Measurements from ENCODE around the gene MSL2. TPM values are rescaled to one million over a fixed set of nuclear protein-coding genes. Genes with fewer than 3 reads are reported as not detected.
"Not testable (repeated sequence)": the region's sequence is repeated elsewhere in the genome, so short reads cannot be mapped to it uniquely, and the experiment has no call there.

MSL2 gene
- total RNA-seq, 1 donor from 2014 or later, result 7.4 TPM

GRCh38 chr3:136186344-136186743 is 9.8 kb downstream of the MSL2 start:
- TF ChIP-seq CTCF (IDR thresholded peaks at IDR 0.05; ENCODE audit: insufficient read depth, low read length, severe bottlenecking), result no peak

GRCh38 chr3:136184703-136185102 is 11.4 kb downstream of the MSL2 start:
- FAIRE-seq (no peak), DNase-seq (ENCODE audit: low read depth) (no peak)
- Histone ChIP-seq H3K4me3 (ENCODE audit: low read depth, low read length) (no peak overlapping the region), H3K27me3 (ENCODE audit: control insufficient read depth, insufficient read depth, low read length) (no peaks in the 10 kb centered on the region), H3K36me3 (ENCODE audit: control insufficient read depth, insufficient read depth, low read length) (no peaks in the 10 kb centered on the region)
- no peak for TF ChIP-seq CTCF (IDR thresholded peaks at IDR 0.05; ENCODE audit: insufficient read depth, low read length, severe bottlenecking)

More at GRCh38 chr3:136186344-136186743, 9.8 kb downstream of the MSL2 start:
- H3K4me3 ChIP-seq (ENCODE audit: low read depth, low read length), result no peak overlapping the region
- H3K27me3 ChIP-seq (ENCODE audit: control insufficient read depth, insufficient read depth, low read length), result no peaks in the 10 kb centered on the region
- DNase-seq (ENCODE audit: low read depth) (peak; percentile 71), FAIRE-seq (no peak)
- no peaks in the 10 kb centered on the region for H3K36me3 ChIP-seq (ENCODE audit: control insufficient read depth, insufficient read depth, low read length)

GRCh38 chr3:136181741-136182140 is 14.4 kb downstream of the MSL2 start:
- DNase-seq (ENCODE audit: low read depth) (no peak), FAIRE-seq (no peak)
- H3K27me3 ChIP-seq (ENCODE audit: control insufficient read depth, insufficient read depth, low read length), result no peaks in the 10 kb centered on the region
- TF ChIP-seq CTCF (IDR thresholded peaks at IDR 0.05; ENCODE audit: insufficient read depth, low read length, severe bottlenecking), result no peak
- H3K36me3 ChIP-seq (ENCODE audit: control insufficient read depth, insufficient read depth, low read length), result no peaks in the 10 kb centered on the region
- H3K4me3 ChIP-seq (ENCODE audit: low read depth, low read length), result no peak overlapping the region

- Histone ChIP-seq H3K4me3 (ENCODE audit: low read depth, low read length) (no peak overlapping the region), H3K36me3 (ENCODE audit: control insufficient read depth, insufficient read depth, low read length) (no peaks in the 10 kb centered on the region), H3K27me3 (ENCODE audit: control insufficient read depth, insufficient read depth, low read length) (no peaks in the 10 kb centered on the region)
- FAIRE-seq, result no peak
- no peak for TF ChIP-seq CTCF (IDR thresholded peaks at IDR 0.05; ENCODE audit: insufficient read depth, low read length, severe bottlenecking)
- no peak for DNase-seq (ENCODE audit: low read depth)
Observed at GRCh38 chr3:136177876-136178275, 18.3 kb downstream of the MSL2 start.

- TF ChIP-seq CTCF (IDR thresholded peaks at IDR 0.05; ENCODE audit: insufficient read depth, low read length, severe bottlenecking), result no peak
- Histone ChIP-seq H3K4me3 (ENCODE audit: low read depth, low read length) (no peak overlapping the region), H3K27me3 (ENCODE audit: control insufficient read depth, insufficient read depth, low read length) (no peaks in the 10 kb centered on the region), H3K36me3 (ENCODE audit: control insufficient read depth, insufficient read depth, low read length) (no peaks in the 10 kb centered on the region)
- FAIRE-seq (no peak), DNase-seq (ENCODE audit: low read depth) (no peak)
Observed at GRCh38 chr3:136173939-136174490, 22.1 kb downstream of the MSL2 start.

GRCh38 chr3:136171097-136171542 is 25.0 kb downstream of the MSL2 start:
- Histone ChIP-seq H3K4me3 (ENCODE audit: low read depth, low read length) (no peak overlapping the region), H3K36me3 (ENCODE audit: control insufficient read depth, insufficient read depth, low read length) (no peaks in the 10 kb centered on the region), H3K27me3 (ENCODE audit: control insufficient read depth, insufficient read depth, low read length) (no peaks in the 10 kb centered on the region)
- TF ChIP-seq CTCF (IDR thresholded peaks at IDR 0.05; ENCODE audit: insufficient read depth, low read length, severe bottlenecking), result no peak
- DNase-seq (ENCODE audit: low read depth) (peak; percentile 88), FAIRE-seq (no peak)

- DNase-seq (ENCODE audit: low read depth); FAIRE-seq; H3K27me3 ChIP-seq (ENCODE audit: control insufficient read depth, insufficient read depth, low read length); H3K36me3 ChIP-seq (ENCODE audit: control insufficient read depth, insufficient read depth, low read length); H3K4me3 ChIP-seq (ENCODE audit: low read depth, low read length): not testable (repeated sequence)
Observed at GRCh38 chr3:136168236-136168635, 27.9 kb downstream of the MSL2 start.
